OCI-LY7 (cell line): Measurements from ENCODE around the gene HCAR3. TPM values are rescaled to one million over a fixed set of nuclear protein-coding genes. Genes with fewer than 3 reads are reported as not detected.

Experiments
- BruUV-seq: library from RNA; stranded (reverse); fragments of 400-500 nt; replicated peaks from 2 replicates; lab custom pipeline; 2021; lab: Mats Ljungman, UMichigan
- CTCF ChIA-PET: fragments of 300-600 bp; sonication (Branson Sonifier 250); formaldehyde crosslinking; loops from one replicate; lab custom pipeline; 2022; ENCODE audit warnings: antibody characterized with exemption; ENCODE audit not compliant: unreplicated experiment; lab: Charles Lee
- POLR2A ChIA-PET: fragments of 300-600 bp; sonication (Branson Sonifier 250); formaldehyde crosslinking; loops from one replicate; lab custom pipeline; 2022; ENCODE audit warnings: antibody characterized with exemption; lab: Charles Lee
- DNase-seq: peaks from one replicate; pipeline ENCODE4 v3.0.0-alpha.2; 2015; ENCODE audit warnings: low spot score
- H2AFZ ChIP-seq: fragments of 200-600 bp; sonication (generic), shearing (Covaris generic); 2 replicates; pipeline ENCODE4 v1.6.1; 2014; ENCODE audit warnings: mild to moderate bottlenecking, antibody characterized with exemption, low read length, moderate library complexity
- H3K27ac ChIP-seq: fragments of 200-600 bp; sonication (generic); 2 replicates; pipeline ENCODE4 v1.5.1; 2014; ENCODE audit warnings: mixed run types, low read depth, mild to moderate bottlenecking, moderate library complexity, low read length, inconsistent platforms; ENCODE audit not compliant: poor library complexity, severe bottlenecking
- H3K36me3 ChIP-seq: fragments of 200-600 bp; sonication (generic); 2 replicates; pipeline ENCODE4 v1.6.1; 2014; ENCODE audit warnings: mild to moderate bottlenecking, antibody characterized with exemption, low read length, moderate library complexity, mixed read lengths; ENCODE audit not compliant: insufficient read depth
- H3K4me1 ChIP-seq: fragments of 200-600 bp; sonication (generic); 2 replicates; pipeline ENCODE4 v1.5.1; 2014; ENCODE audit warnings: mild to moderate bottlenecking, low read length; ENCODE audit not compliant: insufficient read depth, poor library complexity, severe bottlenecking
- H3K4me2 ChIP-seq: fragments of 200-600 bp; sonication (generic); 2 replicates; pipeline ENCODE4 v1.6.1; 2014; ENCODE audit warnings: mild to moderate bottlenecking, low read length
- H3K4me3 ChIP-seq: fragments of 200-600 bp; sonication (generic); 2 replicates; pipeline ENCODE4 v1.5.1; 2014; ENCODE audit warnings: mild to moderate bottlenecking, low read depth, low read length; ENCODE audit not compliant: poor library complexity, severe bottlenecking
- H3K79me2 ChIP-seq: fragments of 200-600 bp; sonication (generic); 2 replicates; pipeline ENCODE4 v1.6.1; 2016; ENCODE audit warnings: low read depth, mild to moderate bottlenecking, low read length, moderate library complexity, mixed read lengths; ENCODE audit not compliant: insufficient read depth
- H3K9me2 ChIP-seq: fragments of 200-600 bp; sonication (generic); 2 replicates; pipeline ENCODE4 v1.6.1; 2016; ENCODE audit warnings: mild to moderate bottlenecking, low read length, mixed read lengths; ENCODE audit not compliant: insufficient read depth
- H3K9me3 ChIP-seq: fragments of 200-600 bp; sonication (generic); 2 replicates; pipeline ENCODE4 v1.6.1; 2014; ENCODE audit warnings: mild to moderate bottlenecking, mixed run types, low read length, mixed read lengths
- H4K20me1 ChIP-seq: fragments of 200-600 bp; sonication (generic); 2 replicates; pipeline ENCODE4 v1.6.1; 2014; ENCODE audit warnings: mild to moderate bottlenecking, antibody characterized with exemption, low read length, moderate library complexity, mixed read lengths; ENCODE audit not compliant: insufficient read depth
- EZH2phosphoT487 ChIP-seq: fragments of 200-600 bp; sonication (generic); IDR thresholded peaks from 2 replicates; pipeline ENCODE4 v1.6.1; 2018; ENCODE audit warnings: low read depth, borderline replicate concordance, mild to moderate bottlenecking, mixed run types, antibody characterized with exemption, low read length, moderate library complexity, mixed read lengths
- intact Hi-C: fragments of 100-400 bp; cut with micrococcal nuclease; formaldehyde crosslinking; loops from one replicate; pipeline ENCODE4 v1.10.0; 2022; ENCODE audit not compliant: unreplicated experiment
- small RNA-seq: library from RNA; depleted of rRNA; stranded (forward); fragments of <200 nt; gene quantifications from one replicate; pipeline ENCODE3, GENCODE V24; 2014
- total RNA-seq, 2 experiments: library from RNA; depleted of rRNA in 1 of 2; stranded (reverse); fragments of >200 nt in 1 of 2; shearing (Covaris generic) in 1 of 2; gene quantifications; 2 replicates each; pipeline ENCODE4 v1.2.3, GENCODE V29; 2014 to 2022
- TF ChIP-seq, protein P1 (sequence below): fragments of 200-600 bp; sonication (generic); conservative IDR thresholded peaks from 2 replicates; pipeline ENCODE4 v1.5.1; 2014; ENCODE audit warnings: mild to moderate bottlenecking, antibody characterized with exemption, low read length, moderate library complexity, mixed read lengths

HCAR3 gene
- total RNA-seq, 2 experiments from 2014 or later, result not detected

DNA sequence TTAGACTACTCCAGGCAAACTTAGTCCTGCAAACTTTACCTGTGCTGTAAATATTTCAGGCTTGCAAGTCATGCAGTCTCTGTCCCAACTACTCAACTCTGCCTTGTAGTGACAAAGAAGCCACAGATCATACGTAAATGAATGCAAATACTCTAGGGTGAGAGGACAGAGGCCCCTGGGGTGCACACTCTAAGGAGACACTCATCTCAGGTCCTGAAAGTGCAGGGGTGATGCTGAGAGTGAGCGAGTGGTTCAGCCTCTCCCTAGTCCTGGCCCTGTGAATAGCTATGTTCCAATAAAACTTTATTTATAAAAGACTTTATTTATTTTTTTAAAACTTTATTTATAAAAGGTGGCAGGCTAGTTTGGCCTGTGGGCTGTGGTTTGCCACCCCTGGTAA, 48.3 kb downstream of the HCAR3 start:
- BruUV-seq, result no TSS peak
- H4K20me1 ChIP-seq, result no peaks in the 10 kb centered on the region
- no peak overlapping the region for H3K27ac ChIP-seq
- no peaks in the 10 kb centered on the region for H3K9me2 ChIP-seq
- H3K36me3 ChIP-seq, result no peaks in the 10 kb centered on the region
- H3K9me3 ChIP-seq, result no peaks in the 10 kb centered on the region
- no peak overlapping the region for H2AFZ ChIP-seq
- H3K4me3 ChIP-seq, result no peak overlapping the region
- DNase-seq, result no peak
- intact Hi-C loops, result no loop called here
- CTCF ChIA-PET, result no interaction called here
- H3K4me2 ChIP-seq, result no peak overlapping the region
- H3K79me2 ChIP-seq, result no peaks in the 10 kb centered on the region
- POLR2A ChIA-PET, result no interaction called here
- no peaks in the 10 kb centered on the region for H3K4me1 ChIP-seq
- TF ChIP-seq EZH2phosphoT487, result no peak
- TF ChIP-seq, protein P1, sequence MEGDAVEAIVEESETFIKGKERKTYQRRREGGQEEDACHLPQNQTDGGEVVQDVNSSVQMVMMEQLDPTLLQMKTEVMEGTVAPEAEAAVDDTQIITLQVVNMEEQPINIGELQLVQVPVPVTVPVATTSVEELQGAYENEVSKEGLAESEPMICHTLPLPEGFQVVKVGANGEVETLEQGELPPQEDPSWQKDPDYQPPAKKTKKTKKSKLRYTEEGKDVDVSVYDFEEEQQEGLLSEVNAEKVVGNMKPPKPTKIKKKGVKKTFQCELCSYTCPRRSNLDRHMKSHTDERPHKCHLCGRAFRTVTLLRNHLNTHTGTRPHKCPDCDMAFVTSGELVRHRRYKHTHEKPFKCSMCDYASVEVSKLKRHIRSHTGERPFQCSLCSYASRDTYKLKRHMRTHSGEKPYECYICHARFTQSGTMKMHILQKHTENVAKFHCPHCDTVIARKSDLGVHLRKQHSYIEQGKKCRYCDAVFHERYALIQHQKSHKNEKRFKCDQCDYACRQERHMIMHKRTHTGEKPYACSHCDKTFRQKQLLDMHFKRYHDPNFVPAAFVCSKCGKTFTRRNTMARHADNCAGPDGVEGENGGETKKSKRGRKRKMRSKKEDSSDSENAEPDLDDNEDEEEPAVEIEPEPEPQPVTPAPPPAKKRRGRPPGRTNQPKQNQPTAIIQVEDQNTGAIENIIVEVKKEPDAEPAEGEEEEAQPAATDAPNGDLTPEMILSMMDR, result no peak

DNA sequence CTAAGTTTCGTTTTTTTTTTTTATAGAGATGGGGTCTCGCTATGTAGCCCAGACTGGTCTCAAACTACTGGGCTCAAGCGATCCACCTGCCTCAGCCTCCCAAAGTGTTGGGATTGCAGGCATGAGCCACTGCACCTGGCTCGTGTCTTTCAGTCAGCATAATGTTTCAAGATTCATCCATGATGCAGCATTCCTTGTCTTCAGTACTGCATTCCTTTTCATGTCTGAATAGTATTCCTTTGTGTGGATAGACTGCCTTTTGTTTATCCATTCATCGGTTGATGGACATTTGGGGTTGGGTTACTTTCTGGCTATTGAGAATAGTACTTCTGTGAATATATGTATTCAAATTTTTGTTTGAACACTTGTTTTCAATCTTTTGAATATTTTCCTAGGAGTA, 50.9 kb downstream of the HCAR3 start:
- no peaks in the 10 kb centered on the region for H3K4me1 ChIP-seq
- H3K9me2 ChIP-seq, result no peaks in the 10 kb centered on the region
- intact Hi-C loops, result no loop called here
- no peak overlapping the region for H3K27ac ChIP-seq
- DNase-seq, result no peak
- H3K36me3 ChIP-seq, result no peaks in the 10 kb centered on the region
- H3K9me3 ChIP-seq, result no peaks in the 10 kb centered on the region
- no TSS peak for BruUV-seq
- no peaks in the 10 kb centered on the region for H3K79me2 ChIP-seq
- ChIA-PET CTCF (no interaction called here), POLR2A (no interaction called here)
- no peak overlapping the region for H3K4me2 ChIP-seq
- H3K4me3 ChIP-seq, result no peak overlapping the region
- no peaks in the 10 kb centered on the region for H4K20me1 ChIP-seq
- TF ChIP-seq EZH2phosphoT487, result no peak
- TF ChIP-seq, protein P1, result no peak
- no peak overlapping the region for H2AFZ ChIP-seq

DNA sequence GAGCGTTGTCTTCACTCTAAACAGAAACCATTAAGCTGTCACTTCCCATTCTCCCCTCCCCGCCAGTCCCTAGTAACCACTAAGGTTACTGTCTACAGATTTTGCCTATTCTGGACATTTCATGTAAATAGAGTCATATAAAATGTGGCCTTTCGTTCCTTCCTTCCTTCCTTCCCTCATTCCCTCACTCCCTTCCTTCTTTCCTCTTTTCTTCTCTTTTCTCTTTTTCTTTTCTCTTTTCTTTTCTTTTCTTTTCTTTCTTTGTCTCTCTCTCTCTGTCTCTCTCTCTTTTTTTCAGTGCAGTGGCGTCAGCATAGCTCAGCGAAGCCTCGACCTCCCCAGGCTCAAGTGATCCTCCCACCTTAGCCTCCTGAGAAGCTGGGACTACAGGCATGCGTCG, 51.3 kb downstream of the HCAR3 start:
- no TSS peak for BruUV-seq
- Histone ChIP-seq H3K4me1 (no peaks in the 10 kb centered on the region), H3K27ac (no peak overlapping the region), H3K9me2 (no peaks in the 10 kb centered on the region), H3K9me3 (no peaks in the 10 kb centered on the region), H3K4me2 (no peak overlapping the region), H4K20me1 (no peaks in the 10 kb centered on the region), H2AFZ (no peak overlapping the region), H3K4me3 (no peak overlapping the region), H3K36me3 (no peaks in the 10 kb centered on the region), H3K79me2 (no peaks in the 10 kb centered on the region)
- intact Hi-C loops, result no loop called here
- TF ChIP-seq, protein P1, result no peak
- no peak for TF ChIP-seq EZH2phosphoT487
- DNase-seq, result no peak
- CTCF ChIA-PET, result no interaction called here
- POLR2A ChIA-PET, result interaction anchor here (0.7 kb wide), 1 partner anchor 168 kb away, joined by 3 read pairs; no protein-coding TSS in a partner anchor

Small RNA genes lying within 50 kb of the gene (small RNA-seq; reads per million reads assigned to genes)
- not detected for gene AC026333.2

Other genes with a start within 250 kb of the HCAR3 start
- 46.9 and 48.7 TPM in 2 replicates for gene ZCCHC8, start 215.9 kb downstream of the HCAR3 start, total RNA-seq (2014; rRNA removed; shearing (Covaris generic))
- 68.1 and 68.6 TPM in 2 replicates for gene ZCCHC8, start 215.9 kb downstream of the HCAR3 start, total RNA-seq (2022)
- 91.7 and 125 TPM in 2 replicates for gene RSRC2, start 189.9 kb downstream of the HCAR3 start, total RNA-seq (2014; rRNA removed; shearing (Covaris generic))
- gene RSRC2, start 189.9 kb downstream of the HCAR3 start, total RNA-seq (2022), result 131 and 132 TPM in 2 replicates
- 138 and 170 TPM in 2 replicates for gene KNTC1, start 189.6 kb downstream of the HCAR3 start, total RNA-seq (2014; rRNA removed; shearing (Covaris generic))
- 195 and 253 TPM in 2 replicates for gene KNTC1, start 189.6 kb downstream of the HCAR3 start, total RNA-seq (2022)
- not detected in 2 replicates for gene HCAR2, start 13.5 kb downstream of the HCAR3 start, total RNA-seq (2014; rRNA removed; shearing (Covaris generic))
- gene HCAR2, start 13.5 kb downstream of the HCAR3 start, total RNA-seq (2022), result not detected in 2 replicates
- gene HCAR1, start 14.0 kb upstream of the HCAR3 start, total RNA-seq (2014; rRNA removed; shearing (Covaris generic)), result 0.06 TPM in 1 of 2 replicates, not detected in the other
- gene HCAR1, start 14.0 kb upstream of the HCAR3 start, total RNA-seq (2022), result 0.07 TPM in 1 of 2 replicates, not detected in the other
- gene DENR, start 36.0 kb upstream of the HCAR3 start, total RNA-seq (2014; rRNA removed; shearing (Covaris generic)), result 42.4 and 51.4 TPM in 2 replicates
- gene DENR, start 36.0 kb upstream of the HCAR3 start, total RNA-seq (2022), result 77.4 and 81.8 TPM in 2 replicates
- gene CCDC62, start 57.8 kb upstream of the HCAR3 start, total RNA-seq (2014; rRNA removed; shearing (Covaris generic)), result 1.6 and 1.8 TPM in 2 replicates
- gene CCDC62, start 57.8 kb upstream of the HCAR3 start, total RNA-seq (2022), result 1.2 and 1.5 TPM in 2 replicates
- 59.6 and 66.4 TPM in 2 replicates for gene HIP1R, start 118.6 kb upstream of the HCAR3 start, total RNA-seq (2014; rRNA removed; shearing (Covaris generic))
- gene HIP1R, start 118.6 kb upstream of the HCAR3 start, total RNA-seq (2022), result 56.5 and 70.2 TPM in 2 replicates
- gene VPS37B, start 179.3 kb upstream of the HCAR3 start, total RNA-seq (2014; rRNA removed; shearing (Covaris generic)), result 1.5 and 2.5 TPM in 2 replicates
- gene VPS37B, start 179.3 kb upstream of the HCAR3 start, total RNA-seq (2022), result 1.7 and 1.8 TPM in 2 replicates
- 4.0 and 7.0 TPM in 2 replicates for gene ABCB9, start 249.7 kb upstream of the HCAR3 start, total RNA-seq (2014; rRNA removed; shearing (Covaris generic))
- 6.8 and 7.9 TPM in 2 replicates for gene ABCB9, start 249.7 kb upstream of the HCAR3 start, total RNA-seq (2022)